CD14-positive monocyte (primary cell): ENCODE data around the gene ABHD12. TPM values are rescaled to one million over a fixed set of nuclear protein-coding genes. Genes with fewer than 3 reads are reported as not detected.

ENCODE experiments used
- DNase-seq, 3 donors: peaks; one replicate each; pipeline ENCODE4 v3.0.0-alpha.2; 2011 to 2022
- H2AFZ ChIP-seq: 2 replicates; pipeline ENCODE4 v1.6.0; 2012; ENCODE audit warnings: mild to moderate bottlenecking, low read depth, low read length, inconsistent platforms; ENCODE audit not compliant: insufficient read depth, poor library complexity, severe bottlenecking
- H3K27ac ChIP-seq, 2 donors: 1 replicate in 1 of 2; 2 replicates in 1 of 2; pipeline ENCODE4 v1.5.1; 2012 to 2013; ENCODE audit warnings: low read length in 2 of 2, control low read depth in 1 of 2, inconsistent platforms in 1 of 2, low read depth in 1 of 2, mild to moderate bottlenecking in 1 of 2
- H3K27me3 ChIP-seq, 2 donors: one replicate each; pipeline versions ENCODE4 v1.6.0 to v1.6.1; 2011 to 2013; ENCODE audit warnings: low read length in 2 of 2; ENCODE audit not compliant: control insufficient read depth in 2 of 2, insufficient read depth in 2 of 2
- H3K36me3 ChIP-seq, 2 donors: replicated peaks in 1 of 2; 1 replicate in 1 of 2; 2 replicates in 1 of 2; pipeline versions ENCODE4 v1.5.1 to v1.6.1; 2012 to 2013; ENCODE audit warnings: low read length in 2 of 2, control low read depth in 1 of 2, inconsistent platforms in 1 of 2, mild to moderate bottlenecking in 1 of 2; ENCODE audit not compliant: insufficient read depth in 2 of 2, control insufficient read depth in 1 of 2
- H3K4me1 ChIP-seq, 2 donors: 1 replicate in 1 of 2; 2 replicates in 1 of 2; pipeline versions ENCODE4 v1.5.1 to v1.6.1; 2012 to 2013; ENCODE audit warnings: low read length in 2 of 2, control low read depth in 1 of 2, inconsistent platforms in 1 of 2, mild to moderate bottlenecking in 1 of 2, moderate library complexity in 1 of 2; ENCODE audit not compliant: insufficient read depth in 2 of 2, control insufficient read depth in 1 of 2
- H3K4me2 ChIP-seq: replicated peaks from 2 replicates; pipeline ENCODE3; 2012; ENCODE audit warnings: low read length, moderate library complexity, mild to moderate bottlenecking; ENCODE audit not compliant: poor library complexity, severe bottlenecking; ENCODE audit errors: extremely low read depth
- H3K4me3 ChIP-seq, 3 experiments: fragments of 200-600 bp in 1 of 3; sonication (generic) in 1 of 3; replicated peaks in 1 of 3; 1 replicate in 2 of 3; 2 replicates in 1 of 3; pipeline ENCODE4 v1.5.1; 2011 to 2013; ENCODE audit warnings: low read length in 3 of 3, mild to moderate bottlenecking in 3 of 3, control low read depth in 2 of 3, low read depth in 2 of 3, inconsistent platforms in 1 of 3, moderate library complexity in 1 of 3
- H3K79me2 ChIP-seq: 2 replicates; pipeline ENCODE4 v1.6.0; 2012; ENCODE audit warnings: mild to moderate bottlenecking, control low read depth, inconsistent platforms, low read length, moderate library complexity; ENCODE audit not compliant: insufficient read depth
- H3K9ac ChIP-seq: 2 replicates; pipeline ENCODE4 v1.6.0; 2017; ENCODE audit warnings: low read length, mild to moderate bottlenecking; ENCODE audit not compliant: insufficient read depth, poor library complexity, severe bottlenecking
- H3K9me3 ChIP-seq, 2 donors: replicated peaks in 1 of 2; 1 replicate in 1 of 2; 2 replicates in 1 of 2; pipeline versions ENCODE4 v1.5.1 to v1.6.1; 2012 to 2013; ENCODE audit warnings: low read length in 2 of 2, control low read depth in 1 of 2; ENCODE audit not compliant: control insufficient read depth in 1 of 2, insufficient read depth in 1 of 2
- H4K20me1 ChIP-seq: 2 replicates; pipeline ENCODE4 v1.6.0; 2012; ENCODE audit warnings: mild to moderate bottlenecking, low read length, control low read depth, moderate library complexity; ENCODE audit not compliant: insufficient read depth
- H3K27ac Mint-ChIP-seq, 7 donors: one replicate each; pipeline ENCODE4 v1.8.0; 2020; ENCODE audit warnings: mild to moderate bottlenecking in 7 of 7, mixed read lengths in 7 of 7, moderate library complexity in 6 of 7, inconsistent platforms in 2 of 7
- H3K27me3 Mint-ChIP-seq, 3 donors: one replicate each; pipeline ENCODE4 v1.8.0; 2021 to 2022; ENCODE audit warnings: low read depth in 3 of 3, mild to moderate bottlenecking in 3 of 3, mixed read lengths in 3 of 3, moderate library complexity in 3 of 3, inconsistent platforms in 1 of 3
- H3K36me3 Mint-ChIP-seq, 2 donors: one replicate each; pipeline ENCODE4 v1.8.0; 2020; ENCODE audit warnings: mixed read lengths in 2 of 2, inconsistent platforms in 1 of 2, mild to moderate bottlenecking in 1 of 2
- H3K4me1 Mint-ChIP-seq: one replicate; pipeline ENCODE4 v1.8.0; 2020; ENCODE audit warnings: mild to moderate bottlenecking, mixed read lengths
- H3K4me3 Mint-ChIP-seq, 2 donors: one replicate each; pipeline ENCODE4 v1.8.0; 2020; ENCODE audit warnings: mild to moderate bottlenecking in 2 of 2, mixed read lengths in 2 of 2, moderate library complexity in 1 of 2
- H3K9me3 Mint-ChIP-seq, 7 donors: one replicate each; pipeline ENCODE4 v1.8.0; 2020 to 2022; ENCODE audit warnings: mixed read lengths in 7 of 7, mild to moderate bottlenecking in 6 of 7, moderate library complexity in 6 of 7, inconsistent platforms in 2 of 7
- WGBS: methylation state at CpG from one replicate; pipeline ENCODE4 v1.1.5; 2013; ENCODE audit warnings: missing lambda C conversion rate; ENCODE audit not compliant: insufficient coverage; 5-methylcytosine and 5-hydroxymethylcytosine counted together
- intact Hi-C, 2 donors: fragments of 100-400 bp; cut with micrococcal nuclease; formaldehyde crosslinking; loops; one replicate each; pipeline versions ENCODE4 v1.15.0 to v1.15.1; 2023
- polyA plus RNA-seq, 3 donors: library from polyadenylated mRNA; depleted of rRNA in 1 of 3; unstranded in 2 of 3; stranded (reverse) in 1 of 3; fragments of 300-500 nt in 2 of 3; fragments of >200 nt in 1 of 3; fragmentation: Illumina TruSeq in 2 of 3; gene quantifications; 1 replicate in 2 of 3; 2 replicates in 1 of 3; pipeline ENCODE4 v1.2.3, GENCODE V29; 2012 to 2021
- TF ChIP-seq, protein P1 (sequence below): fragments of 200-600 bp; IDR thresholded peaks from one replicate; pipeline ENCODE4 v1.8.0; 2022; ENCODE audit warnings: antibody characterized with exemption, mild to moderate bottlenecking

The ABHD12 gene
- polyA plus RNA-seq, 3 donors: 20.3 to 34.5 (median 32.1) TPM

GRCh38 chr20:25345721-25346120 is 44.9 kb downstream of the ABHD12 start:
- H3K9ac ChIP-seq: no peak overlapping the region
- peaks cover 16% of the 10 kb centered on the region for H4K20me1 ChIP-seq
- H3K4me1 Mint-ChIP-seq: peaks cover 2% of the 10 kb centered on the region
- H3K9me3 Mint-ChIP-seq: peaks cover 0 to 5% (median 0%) of the 10 kb centered on the region in 7 donors
- DNase-seq: no peak
- H3K27ac ChIP-seq: no peak overlapping the region
- peaks cover 2 to 4% of the 10 kb centered on the region in 2 donors for H3K36me3 Mint-ChIP-seq
- TF ChIP-seq, protein P1, sequence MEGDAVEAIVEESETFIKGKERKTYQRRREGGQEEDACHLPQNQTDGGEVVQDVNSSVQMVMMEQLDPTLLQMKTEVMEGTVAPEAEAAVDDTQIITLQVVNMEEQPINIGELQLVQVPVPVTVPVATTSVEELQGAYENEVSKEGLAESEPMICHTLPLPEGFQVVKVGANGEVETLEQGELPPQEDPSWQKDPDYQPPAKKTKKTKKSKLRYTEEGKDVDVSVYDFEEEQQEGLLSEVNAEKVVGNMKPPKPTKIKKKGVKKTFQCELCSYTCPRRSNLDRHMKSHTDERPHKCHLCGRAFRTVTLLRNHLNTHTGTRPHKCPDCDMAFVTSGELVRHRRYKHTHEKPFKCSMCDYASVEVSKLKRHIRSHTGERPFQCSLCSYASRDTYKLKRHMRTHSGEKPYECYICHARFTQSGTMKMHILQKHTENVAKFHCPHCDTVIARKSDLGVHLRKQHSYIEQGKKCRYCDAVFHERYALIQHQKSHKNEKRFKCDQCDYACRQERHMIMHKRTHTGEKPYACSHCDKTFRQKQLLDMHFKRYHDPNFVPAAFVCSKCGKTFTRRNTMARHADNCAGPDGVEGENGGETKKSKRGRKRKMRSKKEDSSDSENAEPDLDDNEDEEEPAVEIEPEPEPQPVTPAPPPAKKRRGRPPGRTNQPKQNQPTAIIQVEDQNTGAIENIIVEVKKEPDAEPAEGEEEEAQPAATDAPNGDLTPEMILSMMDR: no peak
- H3K36me3 ChIP-seq: no peaks in the 10 kb centered on the region
- no peak overlapping the region for H3K4me2 ChIP-seq
- no peaks in the 10 kb centered on the region for H3K4me1 ChIP-seq
- no peaks in the 10 kb centered on the region for H3K9me3 ChIP-seq
- H2AFZ ChIP-seq: no peak overlapping the region
- intact Hi-C loops: no loop called here
- H3K79me2 ChIP-seq: peaks cover 50% of the 10 kb centered on the region
- H3K27me3 ChIP-seq: no peaks in the 10 kb centered on the region
- no CpG with 5 or more reads among the region's 1 CpG for WGBS
- H3K27ac Mint-ChIP-seq: no peak overlapping the region
- no peaks in the 10 kb centered on the region for H3K27me3 Mint-ChIP-seq
- no peak overlapping the region for H3K4me3 Mint-ChIP-seq
- H3K4me3 ChIP-seq: no peak overlapping the region

DNA sequence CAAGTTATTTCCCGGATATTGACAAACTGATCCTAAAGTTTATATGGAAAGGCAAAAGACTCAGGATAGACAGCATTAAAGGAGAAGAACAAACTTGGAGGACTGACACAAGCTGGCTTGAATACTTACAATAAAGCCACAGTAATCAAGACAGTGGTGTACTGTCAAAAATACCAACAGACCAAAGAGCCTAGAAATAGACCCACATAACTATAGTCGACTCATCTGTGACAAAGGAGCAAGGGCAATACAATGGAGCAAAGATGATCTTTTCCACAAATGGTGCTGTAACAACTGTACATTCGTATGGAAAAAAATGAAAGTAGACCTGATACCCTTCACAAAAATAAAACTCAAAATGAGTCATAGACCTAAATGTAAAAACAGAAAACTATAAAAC is 46.0 kb downstream of the ABHD12 start:
- Histone ChIP-seq H4K20me1 (peaks cover 16% of the 10 kb centered on the region), H3K9me3 (no peaks in the 10 kb centered on the region), H3K27ac (no peak overlapping the region), H3K4me3 (no peak overlapping the region), H3K79me2 (peaks cover 57% of the 10 kb centered on the region), H3K4me2 (no peak overlapping the region), H2AFZ (no peak overlapping the region), H3K4me1 (no peaks in the 10 kb centered on the region), H3K36me3 (no peaks in the 10 kb centered on the region), H3K9ac (no peak overlapping the region), H3K27me3 (no peaks in the 10 kb centered on the region)
- H3K4me3 Mint-ChIP-seq: no peak overlapping the region
- TF ChIP-seq, protein P1: no peak
- no CpG with 5 or more reads among the region's 3 CpGs for WGBS
- peaks cover 2% of the 10 kb centered on the region for H3K4me1 Mint-ChIP-seq
- no peak overlapping the region for H3K27ac Mint-ChIP-seq
- DNase-seq: no peak
- peaks cover 2% of the 10 kb centered on the region in 2 donors for H3K36me3 Mint-ChIP-seq
- no peaks in the 10 kb centered on the region for H3K27me3 Mint-ChIP-seq
- peaks cover 0 to 3% (median 0%) of the 10 kb centered on the region in 7 donors for H3K9me3 Mint-ChIP-seq
- intact Hi-C loops: no loop called here
